Transverse colon (tissue), 4 donors: ENCODE measurements around the gene EFEMP2. TPM values are rescaled to one million over a fixed set of nuclear protein-coding genes. Genes with fewer than 3 reads are reported as not detected.

ENCODE experiments used
- DNase-seq: peaks from one replicate; pipeline ENCODE4 v3.0.0-alpha.2; 2019
- H3K27ac ChIP-seq, 4 donors: fragments of 200-600 bp; sonication (generic); 2 replicates each; pipeline ENCODE4 v1.5.1; 2016 to 2018; ENCODE audit warnings: inconsistent platforms in 4 of 4
- H3K27me3 ChIP-seq: fragments of 200-600 bp; sonication (generic); 2 replicates; pipeline ENCODE4 v1.5.1; 2017; ENCODE audit warnings: inconsistent platforms
- H3K36me3 ChIP-seq, 4 donors: fragments of 200-600 bp; sonication (generic); 2 replicates each; pipeline ENCODE4 v1.5.1; 2017 to 2019; ENCODE audit warnings: inconsistent platforms in 4 of 4
- H3K4me1 ChIP-seq, 4 donors: fragments of 200-600 bp; sonication (generic); 2 replicates each; pipeline ENCODE4 v1.5.1; 2017 to 2020; ENCODE audit warnings: inconsistent platforms in 4 of 4
- H3K4me3 ChIP-seq, 4 donors: fragments of 200-600 bp; sonication (generic); 1 replicate in 1 of 4; 2 replicates in 3 of 4; pipeline versions ENCODE4 v1.5.1 to v1.6.1; 2017 to 2019; ENCODE audit warnings: inconsistent platforms in 4 of 4
- H3K9me3 ChIP-seq, 2 donors: fragments of 200-600 bp; sonication (generic); 2 replicates each; pipeline ENCODE4 v1.5.1; 2017 to 2019; ENCODE audit warnings: inconsistent platforms in 2 of 2
- EP300 ChIP-seq: sonication (generic); formaldehyde crosslinking; IDR thresholded peaks from one replicate; pipeline ENCODE4 v1.6.1; 2017; ENCODE audit warnings: antibody characterized with exemption, low read depth
- POLR2A ChIP-seq: fragments of 450-650 bp; IDR thresholded peaks from one replicate; pipeline ENCODE4 v1.6.1; 2016; ENCODE audit warnings: antibody characterized with exemption, mild to moderate bottlenecking, moderate library complexity
- POLR2AphosphoS5 ChIP-seq, 3 donors: sonication (generic); formaldehyde crosslinking; IDR thresholded peaks; one replicate each; pipeline ENCODE4 v1.6.1; 2016; ENCODE audit warnings: antibody characterized with exemption in 3 of 3
- WGBS, 2 donors: methylation state at CpG; one replicate each; pipeline ENCODE4 v1.1.5; 2018; ENCODE audit warnings: low coverage in 1 of 2; 5-methylcytosine and 5-hydroxymethylcytosine counted together
- in situ Hi-C, 4 donors: fragments of 200-750 bp; cut with MboI; loops; one replicate each; pipeline versions ENCODE4 v1.15.0 to v1.15.1; 2017; ENCODE audit warnings: low sequenced_read_pairs in 3 of 4, low pct_ligation_motif_present in 1 of 4, low pct_unique_long_range_greater_than_20kb in 1 of 4
- intact Hi-C: fragments of 100-400 bp; cut with DNase I; formaldehyde crosslinking; loops from one replicate; pipeline ENCODE4 v1.15.1; 2023; ENCODE audit warnings: low total_unique reads
- total RNA-seq, 4 donors: library from RNA; depleted of rRNA; stranded (reverse); fragments of >200 nt; gene quantifications; one replicate each; pipeline ENCODE4 v1.1.0, GENCODE V29; 2016
- TF ChIP-seq, protein P1 (sequence below), 5 experiments: fragments of 200-600 bp in 3 of 5; fragments of 450-650 bp in 2 of 5; sonication (generic) in 3 of 5; IDR thresholded peaks; 1 replicate in 2 of 5; 2 replicates in 3 of 5; pipeline ENCODE4 v1.5.1; 2016 to 2017; ENCODE audit warnings: antibody characterized with exemption in 5 of 5, inconsistent platforms in 3 of 5, mild to moderate bottlenecking in 2 of 5, moderate library complexity in 1 of 5

Gene EFEMP2
- total RNA-seq, 4 donors from 2014 or later = 15.2 to 34.4 (median 25.1) TPM

DNA sequence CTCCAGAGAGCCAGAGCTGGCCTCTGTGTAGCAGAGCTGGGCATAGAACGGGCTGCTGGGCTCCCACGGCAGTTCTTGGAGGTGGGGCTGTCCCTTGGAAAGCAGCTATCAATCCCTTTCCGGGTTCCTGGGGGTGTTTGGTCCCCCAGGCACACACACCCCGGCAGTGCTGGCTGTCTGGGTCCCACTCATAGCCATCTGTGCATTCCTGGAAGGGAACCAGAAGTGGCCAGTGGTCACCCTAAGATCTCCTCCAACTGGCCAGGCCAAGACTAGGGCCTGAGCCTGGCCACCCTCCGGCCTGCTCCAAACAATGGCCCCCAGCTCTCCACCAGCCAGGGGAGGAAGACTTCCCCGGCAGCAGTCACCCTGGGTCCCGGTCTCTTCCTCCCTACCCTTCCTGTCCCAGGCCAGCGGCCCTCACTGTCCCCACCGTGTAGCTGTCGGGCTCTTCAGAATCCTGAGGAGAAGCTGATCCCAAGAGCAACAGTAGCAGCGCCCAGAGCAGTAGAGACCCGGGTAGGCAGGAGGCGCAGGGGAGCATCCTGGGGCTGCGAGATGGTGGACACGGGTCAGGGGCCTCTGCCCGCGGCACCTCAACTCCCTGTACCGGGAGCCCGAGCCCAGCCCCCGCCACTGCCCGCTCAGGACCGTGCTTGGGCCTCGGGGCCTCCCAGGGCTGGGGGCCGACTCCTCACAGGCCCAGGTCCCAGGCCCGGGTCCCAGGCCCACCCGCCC, 620 bp downstream of the EFEMP2 start:
- Histone ChIP-seq H3K27me3 (no peaks in the 10 kb centered on the region), H3K36me3 (no peaks in the 10 kb centered on the region), H3K27ac (peak overlapping the region; percentile 88 to 92 (median 90)), H3K9me3 (no peaks in the 10 kb centered on the region), H3K4me3 (peak overlapping the region; percentile 36 to 63 (median 50)), H3K4me1 (peaks cover 9 to 37% (median 20%) of the 10 kb centered on the region in 4 donors)
- no peak for DNase-seq
- intact Hi-C loops = loop anchor here (2.0 kb wide), 1 partner anchor 13 kb away; the partner anchor contains the start of gene CFL1
- TF ChIP-seq POLR2A (no peak), POLR2AphosphoS5 (IDR thresholded peaks at IDR 0.05) (no peak), EP300 (no peak)
- TF ChIP-seq, protein P1, sequence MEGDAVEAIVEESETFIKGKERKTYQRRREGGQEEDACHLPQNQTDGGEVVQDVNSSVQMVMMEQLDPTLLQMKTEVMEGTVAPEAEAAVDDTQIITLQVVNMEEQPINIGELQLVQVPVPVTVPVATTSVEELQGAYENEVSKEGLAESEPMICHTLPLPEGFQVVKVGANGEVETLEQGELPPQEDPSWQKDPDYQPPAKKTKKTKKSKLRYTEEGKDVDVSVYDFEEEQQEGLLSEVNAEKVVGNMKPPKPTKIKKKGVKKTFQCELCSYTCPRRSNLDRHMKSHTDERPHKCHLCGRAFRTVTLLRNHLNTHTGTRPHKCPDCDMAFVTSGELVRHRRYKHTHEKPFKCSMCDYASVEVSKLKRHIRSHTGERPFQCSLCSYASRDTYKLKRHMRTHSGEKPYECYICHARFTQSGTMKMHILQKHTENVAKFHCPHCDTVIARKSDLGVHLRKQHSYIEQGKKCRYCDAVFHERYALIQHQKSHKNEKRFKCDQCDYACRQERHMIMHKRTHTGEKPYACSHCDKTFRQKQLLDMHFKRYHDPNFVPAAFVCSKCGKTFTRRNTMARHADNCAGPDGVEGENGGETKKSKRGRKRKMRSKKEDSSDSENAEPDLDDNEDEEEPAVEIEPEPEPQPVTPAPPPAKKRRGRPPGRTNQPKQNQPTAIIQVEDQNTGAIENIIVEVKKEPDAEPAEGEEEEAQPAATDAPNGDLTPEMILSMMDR (IDR thresholded peaks at IDR 0.05) = no peak
- WGBS, 2 donors = 28 to 56% methylated on average over 5 to 22 of the region's 26 CpGs
- in situ Hi-C loops = loop anchor here in 1 of 4 donors (10.0 kb wide), 1 partner anchor 123 kb away; no protein-coding TSS in a partner anchor

DNA sequence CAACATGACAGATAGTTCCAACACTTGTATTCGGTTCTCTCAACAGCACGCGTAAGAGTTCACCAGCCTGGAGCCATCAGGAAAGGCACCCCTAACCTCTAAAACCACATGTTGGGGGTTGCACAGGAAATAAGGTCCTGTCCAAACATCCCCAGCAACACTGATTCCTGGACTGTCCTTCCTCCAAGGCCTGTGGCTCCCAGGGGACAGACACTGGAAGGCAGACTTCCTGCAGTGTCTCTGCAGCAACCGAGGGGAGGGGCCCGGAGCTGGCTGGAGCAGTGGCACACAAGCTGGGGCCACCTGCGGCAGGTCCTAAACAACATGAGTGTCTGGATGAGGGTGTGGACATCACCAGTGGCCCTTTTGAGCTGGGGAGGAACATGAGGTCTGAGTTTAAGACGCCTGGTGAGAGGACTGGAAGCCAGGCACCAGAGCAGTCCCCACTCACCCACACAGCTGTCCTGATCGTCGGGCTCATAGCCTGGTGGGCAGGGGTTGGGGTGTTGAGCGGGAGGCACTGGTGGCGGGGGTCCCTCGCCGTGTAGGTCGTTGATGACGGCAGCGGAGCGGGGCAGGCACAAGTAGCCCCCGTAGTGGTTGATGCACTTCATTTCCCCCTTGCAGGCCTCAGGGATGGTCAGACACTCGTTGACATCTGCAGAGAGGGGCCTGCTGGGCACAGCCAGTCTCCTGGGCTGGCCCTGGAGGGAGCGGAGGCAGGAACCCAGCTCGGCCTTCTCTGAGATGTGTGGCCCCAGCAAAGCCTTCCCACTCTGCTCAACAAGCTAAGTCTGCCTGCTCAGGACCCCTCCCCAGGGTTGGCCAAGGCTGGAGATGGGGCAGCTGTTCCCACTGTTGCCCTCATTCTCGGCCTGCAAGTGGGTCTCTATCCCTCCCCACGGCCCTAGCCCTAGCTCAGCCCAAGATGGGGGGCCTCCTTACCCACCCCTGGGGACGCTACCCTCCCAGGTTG, 1.6 kb downstream of the EFEMP2 start:
- in situ Hi-C loops (loop anchor here in 1 of 4 donors (10.0 kb wide), 1 partner anchor 124 kb away; no protein-coding TSS in a partner anchor), intact Hi-C loops (no loop called here)
- H3K4me3 ChIP-seq = peak overlapping the region in 1 of 4 donors; percentile 63
- no peaks in the 10 kb centered on the region for H3K9me3 ChIP-seq
- 68% methylated on average over 24 of the region's 24 CpGs; no CpG with 5 or more reads in 1 of the 2 donors for WGBS, 2 donors
- DNase-seq = no peak
- no peaks in the 10 kb centered on the region for H3K27me3 ChIP-seq
- peak overlapping the region; percentile 88 to 92 (median 90) for H3K27ac ChIP-seq
- H3K4me1 ChIP-seq = peaks cover 9 to 37% (median 20%) of the 10 kb centered on the region in 4 donors
- no peaks in the 10 kb centered on the region for H3K36me3 ChIP-seq
- TF ChIP-seq, protein P1 (IDR thresholded peaks at IDR 0.05) = no peak
- TF ChIP-seq POLR2AphosphoS5 (IDR thresholded peaks at IDR 0.05) = peak in 1 of 3 donors; percentile 3
- TF ChIP-seq POLR2A = no peak

DNA sequence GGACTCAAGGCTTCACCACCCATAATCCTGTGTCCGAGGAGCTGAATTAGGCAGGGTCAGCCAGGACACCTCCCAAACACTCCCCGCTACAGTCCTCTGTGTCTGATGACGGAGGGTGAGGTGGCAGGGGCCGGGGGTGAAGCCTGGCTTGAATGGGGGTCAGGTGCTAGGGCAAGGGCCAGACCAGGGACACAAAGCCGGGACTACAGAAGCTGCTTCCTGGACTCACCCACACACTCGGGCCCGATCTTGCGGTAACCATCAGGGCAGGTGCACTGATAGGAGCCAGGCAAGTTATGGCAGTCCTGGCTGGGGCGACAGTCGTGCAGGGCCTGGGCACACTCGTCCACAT, 2.3 kb downstream of the EFEMP2 start:
- peaks cover 9 to 37% (median 20%) of the 10 kb centered on the region in 4 donors for H3K4me1 ChIP-seq
- H3K27ac ChIP-seq = peak overlapping the region in 3 of 4 donors; percentile 88 to 92 (median 90)

More for the DNA sequence above, 2.3 kb downstream of the EFEMP2 start:
- TF ChIP-seq POLR2AphosphoS5 (IDR thresholded peaks at IDR 0.05) = no peak
- TF ChIP-seq POLR2A = no peak
- no peak for TF ChIP-seq EP300
- TF ChIP-seq, protein P1 (IDR thresholded peaks at IDR 0.05) = no peak
- Histone ChIP-seq H3K27me3 (no peaks in the 10 kb centered on the region), H3K4me3 (no peak overlapping the region), H3K36me3 (peaks cover 0 to 1% (median 0%) of the 10 kb centered on the region in 4 donors), H3K9me3 (no peaks in the 10 kb centered on the region)
- no peak for DNase-seq
- intact Hi-C loops (no loop called here), in situ Hi-C loops (loop anchor here in 1 of 4 donors (10.0 kb wide), 1 partner anchor 125 kb away; no protein-coding TSS in a partner anchor)
- WGBS, 2 donors = 67% methylated on average over 11 of the region's 11 CpGs; no CpG with 5 or more reads in 1 of the 2 donors
